WTC11 (cell line): ENCODE measurements around the gene YLPM1. TPM values are rescaled to one million over a fixed set of nuclear protein-coding genes. Genes with fewer than 3 reads are reported as not detected.

Experiments
- ATAC-seq: fragments of 200-7000 bp; cut with Tn5 transposase; 2 replicates; pipeline ENCODE4 v1.10.0; 2021; ENCODE audit warnings: mild to moderate bottlenecking, moderate library complexity
- CTCF ChIA-PET: fragments of 300-600 bp; sonication (Branson Sonifier 250); formaldehyde crosslinking; loops from one replicate; lab custom pipeline; 2021; ENCODE audit warnings: antibody characterized with exemption; lab: Charles Lee
- POLR2A ChIA-PET: fragments of 350-600 bp; sonication (Branson Sonifier 250); formaldehyde crosslinking; loops from one replicate; lab custom pipeline; 2021; ENCODE audit warnings: antibody characterized with exemption; lab: Charles Lee
- DNase-seq: peaks from one replicate; pipeline ENCODE4 v3.0.0; 2021; ENCODE audit warnings: low spot score
- H3K27ac Mint-ChIP-seq: 2 replicates; pipeline ENCODE4 v1.8.0; 2021; ENCODE audit warnings: mixed read lengths
- H3K27me3 Mint-ChIP-seq: 2 replicates; pipeline ENCODE4 v1.8.0; 2021; ENCODE audit warnings: low read depth, mild to moderate bottlenecking, moderate library complexity, mixed read lengths
- H3K36me3 Mint-ChIP-seq: 2 replicates; pipeline ENCODE4 v1.8.0; 2021; ENCODE audit warnings: mixed read lengths
- H3K4me1 Mint-ChIP-seq: 2 replicates; pipeline ENCODE4 v1.8.0; 2022; ENCODE audit warnings: mixed read lengths
- H3K4me3 Mint-ChIP-seq: 2 replicates; pipeline ENCODE4 v1.8.0; 2021; ENCODE audit warnings: mild to moderate bottlenecking, moderate library complexity, mixed read lengths
- H3K9me3 Mint-ChIP-seq: 2 replicates; pipeline ENCODE4 v1.8.0; 2021; ENCODE audit warnings: mixed read lengths
- ATF1 ChIP-seq: sonication (generic); formaldehyde crosslinking; IDR thresholded peaks from 2 replicates; pipeline ENCODE4 v1.8.1; 2023; ENCODE audit warnings: mild to moderate bottlenecking, moderate library complexity, missing genetic modification reagents
- ATF6 ChIP-seq: sonication (generic); formaldehyde crosslinking; IDR thresholded peaks from 2 replicates; pipeline ENCODE4 v1.8.1; 2023; ENCODE audit warnings: mild to moderate bottlenecking, missing genetic modification reagents
- E2F1 ChIP-seq: sonication (generic); formaldehyde crosslinking; IDR thresholded peaks from 2 replicates; pipeline ENCODE4 v1.8.0; 2022; ENCODE audit warnings: mild to moderate bottlenecking, missing genetic modification reagents
- E2F5 ChIP-seq: sonication (generic); formaldehyde crosslinking; IDR thresholded peaks from 2 replicates; pipeline ENCODE4 v1.8.1; 2022; ENCODE audit warnings: mild to moderate bottlenecking, moderate library complexity, missing genetic modification reagents
- ELF4 ChIP-seq: sonication (generic); formaldehyde crosslinking; IDR thresholded peaks from 2 replicates; pipeline ENCODE4 v1.8.1; 2022; ENCODE audit warnings: low read depth, mild to moderate bottlenecking, moderate library complexity, missing genetic modification reagents
- ERG ChIP-seq: fragments of 250-450 bp; sonication (Bioruptor Pico); IDR thresholded peaks from 2 replicates; pipeline ENCODE4 v1.8.0; 2021; ENCODE audit warnings: mild to moderate bottlenecking
- NFE2L1 ChIP-seq: sonication (generic); formaldehyde crosslinking; IDR thresholded peaks from 2 replicates; pipeline ENCODE4 v1.8.1; 2023; ENCODE audit warnings: missing genetic modification reagents
- TCF7 ChIP-seq: sonication (generic); formaldehyde crosslinking; IDR thresholded peaks from 2 replicates; pipeline ENCODE4 v1.8.0; 2022; ENCODE audit warnings: mild to moderate bottlenecking, low read depth, missing genetic modification reagents, moderate library complexity
- ZBTB43 ChIP-seq: sonication (generic); formaldehyde crosslinking; IDR thresholded peaks from 2 replicates; pipeline ENCODE4 v1.8.1; 2023; ENCODE audit warnings: mild to moderate bottlenecking, missing genetic modification reagents
- ZNF671 ChIP-seq: fragments of 250-450 bp; sonication (Bioruptor Pico); IDR thresholded peaks from 2 replicates; pipeline ENCODE4 v1.8.0; 2021; ENCODE audit warnings: mild to moderate bottlenecking
- total RNA-seq: library from RNA; stranded (reverse); gene quantifications from 3 replicates; pipeline ENCODE4 v1.2.3, GENCODE V29; 2021
- TF ChIP-seq, protein P1 (sequence below): sonication (generic); formaldehyde crosslinking; IDR thresholded peaks from 2 replicates; pipeline ENCODE4 v1.8.1; 2023; ENCODE audit warnings: mild to moderate bottlenecking, moderate library complexity, missing genetic modification reagents
- TF ChIP-seq, protein P2 (sequence below): sonication (generic); formaldehyde crosslinking; IDR thresholded peaks from 2 replicates; pipeline ENCODE4 v1.8.1; 2023; ENCODE audit warnings: mild to moderate bottlenecking, missing genetic modification reagents, moderate library complexity
- TF ChIP-seq, protein P3 (sequence below): sonication (generic); formaldehyde crosslinking; IDR thresholded peaks from 2 replicates; pipeline ENCODE4 v1.8.0; 2023; ENCODE audit warnings: missing genetic modification reagents, mild to moderate bottlenecking, borderline replicate concordance
- TF ChIP-seq, protein P4 (sequence below): fragments of 250-450 bp; sonication (Bioruptor Pico); IDR thresholded peaks from 2 replicates; pipeline ENCODE4 v1.9.0; 2021; ENCODE audit warnings: mild to moderate bottlenecking, borderline replicate concordance
- TF ChIP-seq, protein P5 (sequence below): fragments of 250-450 bp; sonication (Bioruptor Pico); IDR thresholded peaks from 2 replicates; pipeline ENCODE4 v1.9.0; 2021; ENCODE audit warnings: mild to moderate bottlenecking

The YLPM1 gene
- total RNA-seq, 1 experiment from 2014 or later = 66.6 TPM

DNA sequence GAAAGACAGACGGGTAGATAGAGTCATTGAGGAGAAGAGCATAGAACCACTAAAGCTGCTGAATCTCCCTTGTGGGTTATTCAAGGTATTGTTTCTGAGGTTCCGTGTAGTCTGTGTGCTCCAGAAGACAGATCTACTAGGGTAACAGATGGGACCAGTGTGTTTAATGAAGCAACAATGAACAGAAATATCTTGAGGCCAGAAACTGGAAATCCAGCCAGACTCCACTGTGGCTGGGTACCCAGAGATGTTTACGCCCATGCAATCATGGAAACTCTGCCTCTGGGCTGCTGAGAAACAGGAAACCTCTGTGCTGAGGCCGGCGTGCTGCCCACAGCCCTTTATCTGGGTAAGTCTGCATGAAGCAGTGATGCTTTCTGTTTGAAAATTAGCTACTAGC, 104.6 kb downstream of the YLPM1 start (continued):
- TF ChIP-seq, protein P1, sequence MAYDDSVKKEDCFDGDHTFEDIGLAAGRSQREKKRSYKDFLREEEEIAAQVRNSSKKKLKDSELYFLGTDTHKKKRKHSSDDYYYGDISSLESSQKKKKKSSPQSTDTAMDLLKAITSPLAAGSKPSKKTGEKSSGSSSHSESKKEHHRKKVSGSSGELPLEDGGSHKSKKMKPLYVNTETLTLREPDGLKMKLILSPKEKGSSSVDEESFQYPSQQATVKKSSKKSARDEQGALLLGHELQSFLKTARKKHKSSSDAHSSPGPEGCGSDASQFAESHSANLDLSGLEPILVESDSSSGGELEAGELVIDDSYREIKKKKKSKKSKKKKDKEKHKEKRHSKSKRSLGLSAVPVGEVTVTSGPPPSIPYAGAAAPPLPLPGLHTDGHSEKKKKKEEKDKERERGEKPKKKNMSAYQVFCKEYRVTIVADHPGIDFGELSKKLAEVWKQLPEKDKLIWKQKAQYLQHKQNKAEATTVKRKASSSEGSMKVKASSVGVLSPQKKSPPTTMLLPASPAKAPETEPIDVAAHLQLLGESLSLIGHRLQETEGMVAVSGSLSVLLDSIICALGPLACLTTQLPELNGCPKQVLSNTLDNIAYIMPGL = no peak
- TF ChIP-seq, protein P2, sequence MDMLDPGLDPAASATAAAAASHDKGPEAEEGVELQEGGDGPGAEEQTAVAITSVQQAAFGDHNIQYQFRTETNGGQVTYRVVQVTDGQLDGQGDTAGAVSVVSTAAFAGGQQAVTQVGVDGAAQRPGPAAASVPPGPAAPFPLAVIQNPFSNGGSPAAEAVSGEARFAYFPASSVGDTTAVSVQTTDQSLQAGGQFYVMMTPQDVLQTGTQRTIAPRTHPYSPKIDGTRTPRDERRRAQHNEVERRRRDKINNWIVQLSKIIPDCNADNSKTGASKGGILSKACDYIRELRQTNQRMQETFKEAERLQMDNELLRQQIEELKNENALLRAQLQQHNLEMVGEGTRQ (CRISPR knock-in tag) = no peak
- TF ChIP-seq E2F1 (CRISPR knock-in tag) (no peak), TCF7 (CRISPR knock-in tag) (no peak), ZBTB43 (CRISPR knock-in tag) (no peak), ZNF671 (no peak), ERG (no peak), ATF6 (CRISPR knock-in tag) (no peak)
- TF ChIP-seq, protein P3, sequence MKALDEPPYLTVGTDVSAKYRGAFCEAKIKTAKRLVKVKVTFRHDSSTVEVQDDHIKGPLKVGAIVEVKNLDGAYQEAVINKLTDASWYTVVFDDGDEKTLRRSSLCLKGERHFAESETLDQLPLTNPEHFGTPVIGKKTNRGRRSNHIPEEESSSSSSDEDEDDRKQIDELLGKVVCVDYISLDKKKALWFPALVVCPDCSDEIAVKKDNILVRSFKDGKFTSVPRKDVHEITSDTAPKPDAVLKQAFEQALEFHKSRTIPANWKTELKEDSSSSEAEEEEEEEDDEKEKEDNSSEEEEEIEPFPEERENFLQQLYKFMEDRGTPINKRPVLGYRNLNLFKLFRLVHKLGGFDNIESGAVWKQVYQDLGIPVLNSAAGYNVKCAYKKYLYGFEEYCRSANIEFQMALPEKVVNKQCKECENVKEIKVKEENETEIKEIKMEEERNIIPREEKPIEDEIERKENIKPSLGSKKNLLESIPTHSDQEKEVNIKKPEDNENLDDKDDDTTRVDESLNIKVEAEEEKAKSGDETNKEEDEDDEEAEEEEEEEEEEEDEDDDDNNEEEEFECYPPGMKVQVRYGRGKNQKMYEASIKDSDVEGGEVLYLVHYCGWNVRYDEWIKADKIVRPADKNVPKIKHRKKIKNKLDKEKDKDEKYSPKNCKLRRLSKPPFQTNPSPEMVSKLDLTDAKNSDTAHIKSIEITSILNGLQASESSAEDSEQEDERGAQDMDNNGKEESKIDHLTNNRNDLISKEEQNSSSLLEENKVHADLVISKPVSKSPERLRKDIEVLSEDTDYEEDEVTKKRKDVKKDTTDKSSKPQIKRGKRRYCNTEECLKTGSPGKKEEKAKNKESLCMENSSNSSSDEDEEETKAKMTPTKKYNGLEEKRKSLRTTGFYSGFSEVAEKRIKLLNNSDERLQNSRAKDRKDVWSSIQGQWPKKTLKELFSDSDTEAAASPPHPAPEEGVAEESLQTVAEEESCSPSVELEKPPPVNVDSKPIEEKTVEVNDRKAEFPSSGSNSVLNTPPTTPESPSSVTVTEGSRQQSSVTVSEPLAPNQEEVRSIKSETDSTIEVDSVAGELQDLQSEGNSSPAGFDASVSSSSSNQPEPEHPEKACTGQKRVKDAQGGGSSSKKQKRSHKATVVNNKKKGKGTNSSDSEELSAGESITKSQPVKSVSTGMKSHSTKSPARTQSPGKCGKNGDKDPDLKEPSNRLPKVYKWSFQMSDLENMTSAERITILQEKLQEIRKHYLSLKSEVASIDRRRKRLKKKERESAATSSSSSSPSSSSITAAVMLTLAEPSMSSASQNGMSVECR = no peak

GRCh38 chr14:74868739-74869138, 105.6 kb downstream of the YLPM1 start:
- DNase-seq (no peak), ATAC-seq (no peak)
- no peaks in the 10 kb centered on the region; the same call in none of the 2 replicates for H3K27me3 Mint-ChIP-seq
- no peak overlapping the region for H3K4me3 Mint-ChIP-seq
- H3K4me1 Mint-ChIP-seq = no peaks in the 10 kb centered on the region
- ChIA-PET CTCF (interaction anchor here (0.9 to 1.6 kb wide), 4 partner anchors 9 to 220 kb away, joined by 3 to 6 read pairs (median 4); no protein-coding TSS in a partner anchor), POLR2A (no interaction called here)
- H3K27ac Mint-ChIP-seq = no peak overlapping the region
- peaks cover 3% of the 10 kb centered on the region; the same call in 1 of the 2 replicates for H3K9me3 Mint-ChIP-seq
- H3K36me3 Mint-ChIP-seq = no peaks in the 10 kb centered on the region
- no peak for TF ChIP-seq E2F5 (CRISPR knock-in tag)
- no peak for TF ChIP-seq NFE2L1 (CRISPR knock-in tag)
- TF ChIP-seq, protein P2 (CRISPR knock-in tag) = no peak
- TF ChIP-seq, protein P4, sequence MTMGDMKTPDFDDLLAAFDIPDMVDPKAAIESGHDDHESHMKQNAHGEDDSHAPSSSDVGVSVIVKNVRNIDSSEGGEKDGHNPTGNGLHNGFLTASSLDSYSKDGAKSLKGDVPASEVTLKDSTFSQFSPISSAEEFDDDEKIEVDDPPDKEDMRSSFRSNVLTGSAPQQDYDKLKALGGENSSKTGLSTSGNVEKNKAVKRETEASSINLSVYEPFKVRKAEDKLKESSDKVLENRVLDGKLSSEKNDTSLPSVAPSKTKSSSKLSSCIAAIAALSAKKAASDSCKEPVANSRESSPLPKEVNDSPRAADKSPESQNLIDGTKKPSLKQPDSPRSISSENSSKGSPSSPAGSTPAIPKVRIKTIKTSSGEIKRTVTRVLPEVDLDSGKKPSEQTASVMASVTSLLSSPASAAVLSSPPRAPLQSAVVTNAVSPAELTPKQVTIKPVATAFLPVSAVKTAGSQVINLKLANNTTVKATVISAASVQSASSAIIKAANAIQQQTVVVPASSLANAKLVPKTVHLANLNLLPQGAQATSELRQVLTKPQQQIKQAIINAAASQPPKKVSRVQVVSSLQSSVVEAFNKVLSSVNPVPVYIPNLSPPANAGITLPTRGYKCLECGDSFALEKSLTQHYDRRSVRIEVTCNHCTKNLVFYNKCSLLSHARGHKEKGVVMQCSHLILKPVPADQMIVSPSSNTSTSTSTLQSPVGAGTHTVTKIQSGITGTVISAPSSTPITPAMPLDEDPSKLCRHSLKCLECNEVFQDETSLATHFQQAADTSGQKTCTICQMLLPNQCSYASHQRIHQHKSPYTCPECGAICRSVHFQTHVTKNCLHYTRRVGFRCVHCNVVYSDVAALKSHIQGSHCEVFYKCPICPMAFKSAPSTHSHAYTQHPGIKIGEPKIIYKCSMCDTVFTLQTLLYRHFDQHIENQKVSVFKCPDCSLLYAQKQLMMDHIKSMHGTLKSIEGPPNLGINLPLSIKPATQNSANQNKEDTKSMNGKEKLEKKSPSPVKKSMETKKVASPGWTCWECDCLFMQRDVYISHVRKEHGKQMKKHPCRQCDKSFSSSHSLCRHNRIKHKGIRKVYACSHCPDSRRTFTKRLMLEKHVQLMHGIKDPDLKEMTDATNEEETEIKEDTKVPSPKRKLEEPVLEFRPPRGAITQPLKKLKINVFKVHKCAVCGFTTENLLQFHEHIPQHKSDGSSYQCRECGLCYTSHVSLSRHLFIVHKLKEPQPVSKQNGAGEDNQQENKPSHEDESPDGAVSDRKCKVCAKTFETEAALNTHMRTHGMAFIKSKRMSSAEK = no peak
- TF ChIP-seq ATF1 (CRISPR knock-in tag) = no peak
- TF ChIP-seq, protein P5, sequence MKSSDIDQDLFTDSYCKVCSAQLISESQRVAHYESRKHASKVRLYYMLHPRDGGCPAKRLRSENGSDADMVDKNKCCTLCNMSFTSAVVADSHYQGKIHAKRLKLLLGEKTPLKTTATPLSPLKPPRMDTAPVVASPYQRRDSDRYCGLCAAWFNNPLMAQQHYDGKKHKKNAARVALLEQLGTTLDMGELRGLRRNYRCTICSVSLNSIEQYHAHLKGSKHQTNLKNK (CRISPR knock-in tag) = no peak
- TF ChIP-seq ELF4 (CRISPR knock-in tag) = no peak
